NCI-H146 (cell line): ENCODE measurements around the gene SUOX.
"Not testable (repeated sequence)": the region's sequence is repeated elsewhere in the genome, so short reads cannot be mapped to it uniquely, and the experiment has no call there.

Experiments used
- DNase-seq: peaks from one replicate; lab custom pipeline; 2025; lab: John Stamatoyannopoulos, UW

Gene SUOX

DNA sequence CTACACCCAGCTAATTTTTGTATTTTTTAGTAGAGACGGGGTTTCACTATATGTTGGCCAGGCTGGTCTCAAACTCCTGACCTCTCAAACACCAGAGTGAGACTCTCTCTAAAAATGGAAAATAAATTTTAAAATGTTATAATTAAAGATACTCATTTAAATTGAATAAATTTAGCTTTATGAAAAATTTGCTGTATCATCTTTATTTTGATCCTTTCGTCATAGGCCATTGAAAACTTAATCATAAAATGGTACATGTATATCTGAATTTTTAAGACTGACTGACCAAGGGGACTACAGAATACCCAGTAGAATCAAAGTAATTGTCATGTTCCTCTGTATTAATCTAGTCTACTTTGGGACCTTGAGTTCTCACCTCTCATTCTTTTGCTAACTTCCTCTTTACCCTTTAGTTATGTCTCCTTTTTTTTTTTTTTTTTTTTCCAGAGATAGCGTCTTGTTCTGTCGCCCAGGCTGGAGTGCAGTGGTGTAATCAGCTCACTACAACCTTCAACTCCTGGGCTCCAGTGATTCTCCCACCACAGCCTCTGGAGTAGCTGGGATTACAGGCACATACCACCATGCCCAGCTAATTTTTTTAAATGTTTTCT lies 13.7 kb upstream of the SUOX start:
- no peak for DNase-seq

DNA sequence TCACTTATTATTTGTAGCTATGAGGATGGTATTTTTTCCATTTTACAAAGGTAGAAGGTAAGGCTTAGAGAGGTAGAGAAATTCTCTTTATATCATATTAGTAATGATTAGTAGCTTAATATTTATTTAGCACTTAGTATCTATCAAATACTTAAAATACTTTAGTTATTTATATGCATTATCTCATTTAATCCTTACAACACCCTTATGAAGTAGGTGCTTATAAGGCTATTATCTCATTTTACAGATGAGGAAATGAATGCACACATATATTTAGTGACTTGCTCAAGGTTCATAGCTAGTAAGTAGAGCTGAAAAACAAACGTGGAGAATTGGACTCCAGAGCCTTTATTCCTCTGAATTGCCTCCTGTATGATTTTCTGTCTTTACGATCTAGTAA lies 12.2 kb upstream of the SUOX start:
- DNase-seq = no peak

DNA sequence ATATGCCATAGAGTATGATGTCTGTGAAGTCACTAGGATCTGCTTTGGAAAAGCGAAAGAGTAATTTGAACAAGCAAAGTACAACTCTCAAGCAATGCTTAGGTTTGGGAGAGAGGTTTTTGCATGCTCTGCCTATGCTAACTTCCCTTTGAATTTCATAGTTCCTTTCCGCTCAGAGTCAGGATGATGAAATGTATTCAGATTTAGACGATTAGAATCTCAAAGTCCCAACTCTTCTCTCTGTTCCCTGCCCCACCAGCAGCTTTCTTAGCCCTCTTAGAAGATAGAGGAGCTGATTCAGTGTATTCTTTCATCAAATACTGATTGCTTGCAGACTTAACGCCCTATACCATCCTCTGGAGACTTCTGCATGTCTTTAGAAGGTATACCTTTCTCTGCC lies 11.7 kb upstream of the SUOX start:
- DNase-seq = no peak

DNA sequence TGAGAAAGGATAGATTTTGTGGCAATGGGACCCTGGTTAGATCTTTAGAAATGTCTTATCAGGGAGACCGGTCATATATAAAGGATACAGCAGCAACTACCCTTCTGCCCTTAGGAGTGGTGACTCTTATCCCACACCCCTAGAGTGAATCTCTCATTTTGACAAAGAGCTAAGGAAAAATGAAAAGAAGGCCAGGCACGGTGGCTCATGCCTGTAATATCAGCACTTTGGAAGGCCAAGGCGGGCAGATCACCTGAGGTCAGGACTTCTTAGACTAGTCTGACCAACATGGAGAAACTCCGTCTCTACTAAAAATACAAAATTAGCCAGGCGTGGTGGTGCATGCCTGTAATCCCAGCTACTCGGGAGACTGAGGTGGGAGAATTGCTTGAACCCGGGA lies 11.1 kb upstream of the SUOX start:
- not testable (repeated sequence) for DNase-seq

DNA sequence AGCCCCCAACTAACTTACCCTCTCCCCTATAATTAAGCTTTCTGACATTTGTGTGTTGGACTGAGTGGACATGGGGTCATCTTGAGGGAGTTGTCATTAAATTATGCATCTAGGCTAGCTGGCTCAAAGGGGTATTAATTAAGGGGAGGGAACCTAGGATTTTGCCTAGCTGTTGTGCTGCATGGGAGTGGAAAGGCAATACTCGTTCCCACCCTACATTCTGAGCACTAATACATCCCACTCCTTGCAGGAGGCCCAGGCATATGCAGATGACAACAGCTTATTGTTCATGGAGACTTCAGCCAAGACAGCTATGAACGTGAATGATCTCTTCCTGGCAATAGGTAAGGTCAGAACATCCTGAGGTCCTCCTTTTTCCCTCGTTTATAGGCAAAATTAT lies 6.0 kb upstream of the SUOX start:
- DNase-seq = no peak

DNA sequence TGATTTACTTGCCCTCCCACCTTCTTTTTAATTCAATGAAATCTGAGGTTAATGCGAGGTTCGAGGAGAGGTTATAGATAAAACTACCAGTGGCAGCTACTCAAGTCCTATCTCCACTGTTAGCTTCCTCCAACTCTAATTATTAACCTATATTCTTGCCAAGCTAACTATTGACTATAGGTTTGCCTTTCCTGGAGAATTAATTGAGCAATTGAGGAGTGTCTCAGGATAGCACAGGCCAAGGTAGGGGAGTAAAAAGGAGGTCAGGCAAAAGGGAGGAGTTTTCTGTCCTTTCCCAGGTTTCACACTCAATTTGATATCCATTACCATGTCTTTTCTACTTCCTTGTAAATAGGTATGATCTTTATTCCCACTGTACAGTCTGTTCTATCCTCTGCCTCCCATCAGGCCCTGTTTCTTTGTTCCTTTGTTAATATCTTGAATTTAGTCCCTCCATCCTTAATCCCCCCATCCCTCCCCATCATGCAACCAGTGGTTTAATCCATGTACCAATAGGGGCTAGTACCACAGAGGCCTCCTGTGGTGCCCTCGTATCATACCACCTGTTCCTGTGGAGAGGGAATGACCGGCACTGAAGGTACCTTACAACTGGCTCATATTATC lies 3.7 kb upstream of the SUOX start:
- DNase-seq = peak; percentile 36

DNA sequence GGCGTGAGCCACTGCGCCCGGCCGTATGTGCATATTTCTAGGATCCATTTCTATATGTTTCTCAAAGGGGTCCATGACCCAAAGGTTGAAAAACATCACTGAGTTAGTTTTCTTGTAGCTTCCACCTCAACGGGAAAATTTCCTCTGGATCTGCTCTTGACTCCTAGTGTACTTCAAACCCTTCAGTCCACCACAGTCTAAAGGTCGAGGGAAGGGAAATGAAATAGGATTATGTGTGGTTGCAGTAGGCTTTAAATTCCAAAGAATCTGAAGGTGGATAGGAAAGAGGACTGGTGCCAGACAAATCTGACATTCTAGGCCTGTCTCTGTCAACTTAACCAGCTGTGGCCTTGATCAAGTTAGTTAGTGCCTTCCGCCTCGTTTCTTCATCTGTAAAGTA lies 1.7 kb upstream of the SUOX start:
- DNase-seq = no peak

DNA sequence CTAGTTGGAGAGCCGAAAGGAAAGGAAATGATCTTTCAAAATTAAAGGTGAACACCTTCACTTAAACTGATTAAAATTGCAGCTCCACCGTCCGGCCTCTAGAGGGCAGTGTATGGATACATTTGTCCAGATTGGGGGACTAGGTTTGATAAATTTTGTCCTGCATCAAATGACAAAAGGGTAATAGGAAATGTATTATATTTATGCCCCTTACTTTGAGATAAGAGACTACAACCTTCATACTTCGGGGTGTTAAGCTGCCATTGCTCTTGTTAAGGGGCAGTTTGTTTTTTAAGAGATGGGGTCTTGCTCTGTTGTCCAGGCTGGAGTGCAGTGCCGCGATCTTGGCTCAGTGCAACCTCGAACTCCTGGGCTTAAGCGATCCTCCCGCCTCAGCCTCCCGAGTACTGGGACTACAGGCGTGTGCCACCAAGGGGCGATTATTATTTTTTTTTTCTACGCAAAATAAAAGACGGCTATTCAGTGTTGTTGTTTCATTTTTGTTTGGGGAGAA lies 818 bp upstream of the SUOX start:
- peak; percentile 73 for DNase-seq

DNA sequence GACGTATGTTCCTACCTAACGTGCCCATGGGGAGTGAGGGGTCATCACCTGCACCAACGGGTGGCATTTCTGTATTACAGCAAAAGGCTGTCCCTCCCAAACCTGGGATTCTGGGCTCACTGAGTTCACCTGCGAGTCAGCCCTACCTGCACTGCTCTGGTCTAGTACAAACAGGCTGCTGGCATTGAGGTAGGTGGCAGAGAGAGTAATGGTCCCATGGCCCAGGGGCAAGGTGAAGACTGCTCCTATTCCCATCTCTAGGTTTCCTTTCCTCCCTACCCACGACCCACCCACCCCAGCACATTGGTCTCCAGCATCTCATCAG lies 421 bp downstream of the SUOX start:
- no peak for DNase-seq

DNA sequence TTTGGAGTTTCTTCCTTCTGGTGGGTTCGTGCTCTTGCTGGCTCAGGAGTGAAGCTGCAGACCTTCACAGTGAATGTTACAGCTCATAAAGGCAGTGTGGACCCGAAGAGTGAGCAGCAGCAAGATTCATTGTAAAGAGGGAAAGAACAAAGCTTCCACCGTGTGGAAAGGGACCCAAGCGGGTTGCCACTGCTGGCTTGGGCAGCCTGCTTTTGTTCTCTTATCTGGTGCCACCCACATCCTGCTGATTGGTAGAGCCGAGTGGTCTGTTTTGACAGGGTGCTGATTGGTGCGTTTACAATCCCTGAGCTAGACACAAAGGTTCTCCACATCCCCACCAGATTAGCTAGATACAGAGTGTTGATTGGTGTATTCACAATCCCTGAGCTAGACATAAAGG lies 2.4 kb downstream of the SUOX start:
- not testable (repeated sequence) for DNase-seq

DNA sequence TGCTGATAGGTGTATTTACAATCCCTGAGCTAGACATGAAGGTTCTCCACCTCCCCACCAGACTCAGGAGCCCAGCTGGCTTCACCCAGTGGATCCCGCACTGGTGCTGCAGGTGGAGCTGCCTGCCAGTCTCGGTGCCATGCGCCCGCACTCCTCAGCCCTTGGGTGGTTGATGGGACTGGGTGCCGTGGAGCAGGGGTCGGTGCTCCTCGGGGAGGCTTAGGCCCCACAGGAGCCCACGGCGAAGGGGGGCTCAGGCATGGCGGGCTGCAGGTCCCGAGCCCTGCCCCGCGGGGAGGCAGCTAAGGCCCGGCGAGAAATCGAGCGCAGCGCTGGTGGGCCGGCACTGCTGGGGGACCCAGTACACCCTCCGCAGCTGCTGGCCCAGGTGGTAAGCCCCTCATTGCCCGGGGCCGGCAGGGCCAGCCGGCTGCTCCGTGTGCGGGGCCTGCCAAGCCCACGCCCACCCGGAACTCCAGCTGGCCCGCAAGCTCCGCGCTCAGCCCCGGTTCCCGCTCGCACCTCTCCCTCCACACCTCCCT lies 3.0 kb downstream of the SUOX start:
- not testable (repeated sequence) for DNase-seq

DNA sequence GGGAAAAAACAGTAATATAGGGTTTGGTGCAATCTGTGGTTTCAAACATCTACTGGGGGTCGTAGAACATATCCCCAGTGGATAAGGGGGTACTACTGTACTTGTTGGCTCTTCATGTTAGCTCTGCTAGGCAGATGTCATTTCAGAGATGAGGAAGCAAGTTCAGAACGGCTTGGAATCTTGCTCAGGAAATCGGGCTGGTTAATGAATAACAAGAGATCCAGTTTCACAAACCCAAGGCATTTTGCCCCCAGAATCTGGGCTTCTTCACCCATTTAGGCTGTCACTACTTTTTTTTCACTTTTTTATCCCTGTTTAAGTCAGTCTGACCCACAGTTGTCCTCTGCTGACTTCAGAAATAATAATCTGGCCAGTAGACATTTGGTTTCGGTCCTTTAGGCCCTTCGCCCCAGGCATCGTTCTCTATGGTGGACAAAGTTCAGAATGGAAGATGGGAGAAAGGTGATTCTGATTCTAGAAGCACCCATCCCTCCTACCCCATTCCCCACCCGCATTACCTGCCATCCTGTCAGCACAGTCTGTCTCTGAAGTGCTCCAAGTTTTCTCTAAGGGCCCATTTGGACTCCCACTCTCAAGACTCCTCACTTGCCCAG lies 4.5 kb downstream of the SUOX start:
- DNase-seq = no peak

DNA sequence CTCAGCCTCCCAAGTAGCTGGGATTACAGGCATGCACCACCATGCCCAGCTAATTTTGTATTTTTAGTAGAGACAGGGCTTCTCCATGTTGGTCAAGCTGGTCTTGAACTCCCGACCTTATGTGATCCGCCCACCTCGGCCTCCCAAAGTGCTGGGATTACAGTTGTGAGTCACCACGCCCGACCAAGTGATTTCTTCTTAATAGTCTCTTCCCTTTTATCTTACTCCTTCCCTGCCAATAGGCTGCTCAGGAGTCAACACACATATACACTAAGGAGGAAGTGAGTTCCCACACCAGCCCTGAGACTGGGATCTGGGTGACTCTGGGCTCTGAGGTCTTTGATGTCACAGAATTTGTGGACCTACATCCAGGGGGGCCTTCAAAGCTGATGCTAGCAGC lies 6.3 kb downstream of the SUOX start:
- DNase-seq = not testable (repeated sequence)

DNA sequence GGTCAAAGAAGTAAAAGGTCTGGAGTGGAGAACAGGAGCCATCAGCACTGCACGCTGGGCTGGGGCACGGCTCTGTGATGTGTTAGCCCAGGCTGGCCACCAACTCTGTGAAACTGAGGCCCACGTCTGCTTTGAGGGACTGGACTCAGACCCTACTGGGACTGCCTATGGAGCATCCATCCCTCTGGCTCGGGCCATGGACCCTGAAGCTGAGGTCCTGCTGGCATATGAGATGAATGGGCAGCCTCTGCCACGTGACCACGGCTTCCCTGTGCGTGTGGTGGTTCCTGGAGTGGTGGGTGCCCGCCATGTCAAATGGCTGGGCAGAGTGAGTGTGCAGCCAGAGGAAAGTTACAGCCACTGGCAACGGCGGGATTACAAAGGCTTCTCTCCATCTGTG lies 7.1 kb downstream of the SUOX start:
- no peak for DNase-seq

DNA sequence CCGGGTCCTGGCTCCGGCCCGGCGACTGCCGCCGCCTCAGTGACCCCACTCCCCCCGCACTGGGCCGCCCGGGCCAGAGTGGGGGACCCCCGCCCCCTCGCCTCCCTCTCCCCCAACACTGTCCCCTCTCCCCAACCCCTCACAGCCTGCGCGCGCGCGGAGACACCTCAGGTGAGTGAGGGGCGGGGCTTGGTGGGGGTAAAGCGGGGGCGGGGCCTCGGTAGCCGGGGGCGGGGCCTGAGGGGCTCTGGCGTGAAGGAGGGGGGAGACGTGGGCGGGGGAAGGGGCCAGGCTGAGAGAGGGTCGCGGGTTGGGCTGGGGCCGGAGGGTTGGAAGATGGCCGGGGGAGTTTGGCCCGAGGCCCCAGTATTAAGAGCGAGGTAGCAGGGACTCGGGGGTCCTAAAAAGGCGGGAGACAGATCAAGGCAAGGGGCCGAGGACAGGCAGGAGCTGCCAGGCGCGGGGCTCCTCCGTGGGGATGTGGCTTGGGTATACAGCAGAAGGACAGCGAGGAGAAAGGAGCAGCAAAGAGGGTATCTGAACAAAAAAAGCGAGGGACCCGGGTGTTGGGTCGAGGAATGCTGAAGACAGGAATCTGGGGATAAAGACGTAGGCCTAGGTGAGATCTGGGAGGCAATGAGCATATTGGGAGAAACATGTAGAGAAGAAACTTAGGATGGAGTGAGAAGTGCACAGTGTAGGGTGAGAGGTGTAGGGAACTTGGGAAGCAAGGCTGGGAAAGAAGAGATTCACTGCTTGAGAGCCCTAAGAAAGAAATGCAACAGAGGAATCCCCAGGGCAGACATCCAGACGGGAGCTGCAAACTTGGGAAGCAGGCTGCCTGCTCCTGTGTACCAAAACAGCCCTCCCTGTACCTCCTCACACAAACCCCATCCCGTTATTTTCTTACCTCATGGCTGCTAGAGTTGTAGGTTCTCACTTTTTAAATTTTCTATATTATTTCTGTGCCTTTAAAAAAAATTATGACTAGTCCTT lies 10.8 kb downstream of the SUOX start:
- peak; percentile 90 for DNase-seq

DNA sequence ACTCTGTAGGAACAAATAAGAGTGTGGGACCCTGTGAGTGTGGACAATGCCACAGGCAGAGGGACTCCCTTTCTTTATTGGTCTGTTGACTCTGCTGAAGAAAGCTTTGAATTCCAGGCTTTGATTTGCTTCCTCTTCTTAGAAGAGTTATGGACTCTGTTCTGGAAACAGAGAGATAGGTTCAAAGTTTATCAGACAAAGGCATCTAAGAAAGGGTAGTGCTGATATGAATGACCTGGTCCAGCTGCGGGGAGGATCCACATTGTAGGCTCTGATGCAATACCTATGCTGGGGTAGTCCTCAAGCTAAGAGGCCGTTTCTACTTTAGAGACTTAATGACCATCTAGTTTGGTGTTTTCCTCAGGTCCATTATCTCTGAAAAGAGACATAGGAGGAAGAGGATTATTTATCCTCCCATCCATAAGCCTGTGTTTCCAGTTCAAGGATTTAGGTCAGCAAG lies 13.1 kb downstream of the SUOX start:
- no peak for DNase-seq

DNA sequence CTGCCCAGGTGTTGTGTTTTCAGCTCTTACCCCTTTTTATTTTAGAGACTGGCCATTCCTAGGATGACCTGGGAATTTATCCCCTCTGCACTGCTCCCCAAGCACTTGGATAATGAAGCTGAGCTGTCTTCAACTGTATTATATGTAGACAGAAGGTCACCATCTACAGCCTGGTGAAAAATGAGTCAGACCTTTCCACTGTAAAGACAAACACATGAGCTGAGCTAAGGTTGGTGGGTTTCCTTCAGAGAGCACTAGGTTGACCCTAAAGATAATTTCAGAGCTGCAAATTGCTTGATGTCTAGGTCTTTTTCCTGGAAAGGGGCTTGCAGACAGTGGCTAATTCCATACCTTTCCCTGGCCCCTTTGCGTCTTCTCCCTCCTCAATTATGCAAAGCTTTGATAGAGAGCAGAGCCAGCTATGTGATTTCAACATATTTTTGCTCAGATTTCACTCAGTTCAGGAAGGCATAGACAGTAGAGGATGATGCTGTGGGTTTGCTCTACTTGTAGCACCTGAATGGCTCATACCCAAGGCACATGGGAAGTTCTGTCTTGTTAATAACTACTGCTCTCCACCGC lies 14.5 kb downstream of the SUOX start:
- DNase-seq = no peak

DNA sequence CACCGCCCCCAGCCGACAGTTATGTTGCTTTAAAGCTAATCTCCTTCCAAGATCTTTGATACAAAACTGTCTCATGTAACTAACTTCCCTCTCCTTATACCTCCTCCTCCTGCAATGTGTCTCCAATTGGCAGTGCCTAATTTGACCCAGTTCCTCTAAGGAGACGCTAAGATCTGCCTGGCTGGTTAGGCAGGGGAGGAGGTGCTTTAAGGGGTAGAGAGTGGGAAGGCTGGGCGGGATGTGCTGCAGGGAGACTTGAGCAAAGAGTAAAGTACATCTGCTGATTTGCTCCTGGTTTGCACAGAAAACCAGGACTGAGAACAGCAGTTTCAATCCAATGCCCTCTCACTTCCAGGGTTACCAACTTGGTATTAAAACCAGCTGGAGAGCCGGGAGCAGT lies 16.4 kb downstream of the SUOX start:
- DNase-seq = no peak

DNA sequence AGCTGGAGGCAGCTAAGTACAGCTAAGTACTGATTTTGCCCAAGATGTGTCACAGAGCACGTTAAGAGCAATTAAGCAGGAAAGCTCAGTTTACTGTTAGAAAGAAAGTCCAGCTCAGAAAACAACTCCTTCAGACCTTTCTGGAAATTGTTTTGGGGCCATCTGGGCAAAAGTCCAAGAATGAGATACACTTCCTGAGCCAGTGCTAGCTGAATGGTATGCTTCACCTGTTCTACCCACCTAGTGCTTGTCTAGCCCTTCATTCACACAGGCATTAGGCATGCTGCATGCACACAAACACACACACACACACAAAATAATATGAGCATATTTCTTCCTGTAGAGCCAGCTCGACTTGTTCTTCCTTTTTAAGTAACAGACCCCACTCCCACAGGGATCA lies 17.1 kb downstream of the SUOX start:
- DNase-seq = no peak

DNA sequence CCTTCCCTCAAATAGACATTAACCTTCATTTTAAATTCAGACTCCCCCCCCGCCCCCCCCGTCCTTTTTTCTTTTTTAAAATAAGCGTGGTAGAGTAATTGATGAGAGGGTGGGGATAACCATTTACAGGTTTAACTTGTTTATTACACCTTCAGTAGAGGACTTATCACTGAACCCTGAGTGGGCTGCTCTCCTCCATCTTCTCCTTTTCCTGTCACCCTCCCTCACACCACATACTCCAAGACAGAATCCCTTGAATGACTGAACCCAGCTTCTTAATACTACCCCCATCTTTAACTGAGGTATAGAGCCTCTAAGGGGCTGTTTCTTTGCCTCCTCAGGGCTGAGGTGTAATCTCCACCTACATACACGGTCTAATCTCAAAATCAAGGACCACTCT lies 20.1 kb downstream of the SUOX start:
- no peak for DNase-seq

DNA sequence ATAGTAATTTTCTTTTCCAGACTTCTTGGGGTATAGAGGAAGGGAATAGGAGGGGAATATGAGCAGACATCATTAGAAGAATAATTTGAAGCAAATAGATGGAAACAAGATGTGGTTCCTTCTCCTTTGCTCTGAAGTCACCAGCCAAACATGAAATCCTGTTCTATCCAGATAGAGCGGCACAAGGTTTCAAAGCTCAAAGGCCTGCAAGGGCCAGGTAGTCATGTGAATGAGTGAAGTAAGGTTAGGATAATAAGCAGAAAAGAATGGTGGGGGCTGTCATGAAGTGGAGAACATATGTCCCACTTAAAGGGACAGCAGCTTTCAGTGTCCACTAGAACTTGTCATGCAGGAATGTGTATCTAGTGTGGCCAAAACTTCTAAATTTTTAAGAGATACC lies 21.3 kb downstream of the SUOX start:
- no peak for DNase-seq
